Right atrium auricular region (tissue), 2 donors: Measurements from ENCODE around the gene GNG7. TPM values are rescaled to one million over a fixed set of nuclear protein-coding genes. Genes with fewer than 3 reads are reported as not detected.

Experiments
- DNase-seq: peaks from one replicate; pipeline ENCODE4 v3.0.0-alpha.2; 2019; ENCODE audit warnings: low spot score
- H3K27ac ChIP-seq, 2 donors: fragments of 200-600 bp; sonication (generic); 1 replicate in 1 of 2; 2 replicates in 1 of 2; pipeline ENCODE4 v1.5.1; 2016 to 2019
- H3K27me3 ChIP-seq, 2 donors: fragments of 200-600 bp; sonication (generic); one replicate each; pipeline versions ENCODE4 v1.5.1 to v1.6.0; 2017 to 2019
- H3K36me3 ChIP-seq: fragments of 200-600 bp; sonication (generic); one replicate; pipeline ENCODE4 v1.5.1; 2016
- H3K4me1 ChIP-seq, 2 donors: fragments of 200-600 bp; sonication (generic); one replicate each; pipeline versions ENCODE4 v1.5.1 to v1.6.0; 2017 to 2019
- H3K4me3 ChIP-seq, 2 donors: fragments of 200-600 bp; sonication (generic); 1 replicate in 1 of 2; 2 replicates in 1 of 2; pipeline ENCODE4 v1.5.1; 2017 to 2019; ENCODE audit warnings: mild to moderate bottlenecking in 1 of 2, moderate library complexity in 1 of 2
- H3K9me3 ChIP-seq, 2 donors: fragments of 200-600 bp; sonication (generic); one replicate each; pipeline ENCODE4 v1.5.1; 2019
- total RNA-seq, 2 donors: library from RNA; depleted of rRNA; stranded (reverse); fragments of >200 nt; gene quantifications; one replicate each; pipeline ENCODE4 v1.1.0, GENCODE V29; 2016
- TF ChIP-seq, protein P1 (sequence below), 2 donors: fragments of 200-600 bp; sonication (generic); IDR thresholded peaks; one replicate each; pipeline ENCODE4 v1.5.1; 2019; ENCODE audit warnings: antibody characterized with exemption in 2 of 2

The GNG7 gene
- total RNA-seq, 2 donors from 2014 or later = 18.0 to 22.8 TPM

DNA sequence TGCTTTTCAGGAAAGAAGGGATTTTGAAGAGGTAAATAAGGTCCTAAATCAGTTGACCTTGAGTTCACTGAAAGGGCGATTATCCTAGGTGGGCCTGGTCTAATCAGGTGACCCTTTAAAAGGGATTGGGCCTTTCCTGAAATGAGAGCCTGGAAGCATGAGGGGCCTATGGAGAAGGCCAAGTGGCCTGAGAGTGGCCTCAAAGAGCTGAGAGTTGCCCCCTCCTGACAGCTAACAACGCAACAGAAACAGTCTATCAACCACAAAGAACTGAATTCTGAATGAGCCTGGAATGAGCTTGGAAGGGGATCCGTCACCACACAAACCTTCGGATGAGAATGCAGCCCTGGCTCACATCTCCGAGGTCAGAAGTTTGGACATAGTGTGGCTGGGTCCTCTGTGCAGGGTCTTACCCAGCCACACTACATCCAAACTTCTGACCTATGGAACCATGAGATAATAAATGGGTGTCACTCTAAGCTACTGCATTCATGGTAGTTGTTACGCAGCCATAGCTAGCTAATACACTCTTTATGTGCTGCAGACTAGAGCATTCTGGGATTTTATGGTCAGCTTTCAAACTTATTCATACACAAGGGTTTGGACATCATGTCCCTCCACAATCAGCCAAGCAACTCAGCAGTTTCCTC, 72.0 kb downstream of the GNG7 start:
- Histone ChIP-seq H3K4me3 (no peak overlapping the region), H3K27ac (peak overlapping the region; percentile 49 to 80), H3K27me3 (no peaks in the 10 kb centered on the region), H3K36me3 (no peaks in the 10 kb centered on the region), H3K9me3 (peaks cover 6 to 7% of the 10 kb centered on the region in 2 donors), H3K4me1 (peaks cover 0 to 43% of the 10 kb centered on the region in 2 donors)
- no peak for DNase-seq
- TF ChIP-seq, protein P1, sequence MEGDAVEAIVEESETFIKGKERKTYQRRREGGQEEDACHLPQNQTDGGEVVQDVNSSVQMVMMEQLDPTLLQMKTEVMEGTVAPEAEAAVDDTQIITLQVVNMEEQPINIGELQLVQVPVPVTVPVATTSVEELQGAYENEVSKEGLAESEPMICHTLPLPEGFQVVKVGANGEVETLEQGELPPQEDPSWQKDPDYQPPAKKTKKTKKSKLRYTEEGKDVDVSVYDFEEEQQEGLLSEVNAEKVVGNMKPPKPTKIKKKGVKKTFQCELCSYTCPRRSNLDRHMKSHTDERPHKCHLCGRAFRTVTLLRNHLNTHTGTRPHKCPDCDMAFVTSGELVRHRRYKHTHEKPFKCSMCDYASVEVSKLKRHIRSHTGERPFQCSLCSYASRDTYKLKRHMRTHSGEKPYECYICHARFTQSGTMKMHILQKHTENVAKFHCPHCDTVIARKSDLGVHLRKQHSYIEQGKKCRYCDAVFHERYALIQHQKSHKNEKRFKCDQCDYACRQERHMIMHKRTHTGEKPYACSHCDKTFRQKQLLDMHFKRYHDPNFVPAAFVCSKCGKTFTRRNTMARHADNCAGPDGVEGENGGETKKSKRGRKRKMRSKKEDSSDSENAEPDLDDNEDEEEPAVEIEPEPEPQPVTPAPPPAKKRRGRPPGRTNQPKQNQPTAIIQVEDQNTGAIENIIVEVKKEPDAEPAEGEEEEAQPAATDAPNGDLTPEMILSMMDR (IDR thresholded peaks at IDR 0.05) = no peak

DNA sequence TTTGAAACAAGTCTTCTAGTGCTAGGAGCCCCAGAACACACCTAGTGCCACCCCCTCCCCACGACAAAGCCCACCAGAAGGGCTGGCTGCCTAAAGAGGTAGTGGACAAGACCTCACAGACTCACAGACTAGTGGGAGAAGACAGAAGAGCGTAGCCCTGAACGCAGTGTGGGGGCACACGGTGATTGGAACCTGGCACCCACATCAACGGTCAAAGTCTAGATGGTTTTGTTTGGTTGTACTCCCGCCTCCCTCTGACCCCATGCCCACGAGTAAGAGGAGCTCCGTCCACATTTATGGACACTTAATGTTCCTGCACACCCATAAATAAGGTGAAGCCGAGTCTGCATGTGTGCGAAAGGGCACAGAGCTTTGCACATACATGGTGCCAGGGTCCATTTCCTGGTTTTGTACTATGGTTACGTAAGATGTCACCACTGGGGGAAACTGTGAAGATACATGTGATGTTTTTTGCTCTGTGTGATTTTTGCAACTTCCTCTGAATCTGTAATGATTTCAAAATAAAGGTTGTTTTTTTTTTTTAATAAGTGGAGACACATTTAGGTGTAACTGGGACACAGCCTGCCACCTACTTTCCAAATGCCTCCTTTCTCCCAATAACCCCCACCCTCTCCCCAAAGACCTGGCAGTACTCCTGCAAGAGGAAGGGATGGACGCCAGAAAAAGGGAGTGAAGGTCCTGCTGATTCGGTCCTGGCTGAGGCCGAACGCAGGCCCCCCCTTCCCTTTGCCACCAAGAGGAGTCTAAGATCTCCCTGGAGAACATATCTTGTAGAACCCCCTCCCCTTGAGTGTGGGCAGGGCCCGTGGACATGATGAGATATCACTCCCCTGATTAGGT, 72.8 kb downstream of the GNG7 start:
- TF ChIP-seq, protein P1 (IDR thresholded peaks at IDR 0.05) = no peak
- Histone ChIP-seq H3K36me3 (no peaks in the 10 kb centered on the region), H3K9me3 (peaks cover 6 to 7% of the 10 kb centered on the region in 2 donors), H3K4me1 (peaks cover 0 to 43% of the 10 kb centered on the region in 2 donors), H3K4me3 (no peak overlapping the region), H3K27ac (peak overlapping the region; percentile 49 to 80), H3K27me3 (no peaks in the 10 kb centered on the region)
- no peak for DNase-seq

DNA sequence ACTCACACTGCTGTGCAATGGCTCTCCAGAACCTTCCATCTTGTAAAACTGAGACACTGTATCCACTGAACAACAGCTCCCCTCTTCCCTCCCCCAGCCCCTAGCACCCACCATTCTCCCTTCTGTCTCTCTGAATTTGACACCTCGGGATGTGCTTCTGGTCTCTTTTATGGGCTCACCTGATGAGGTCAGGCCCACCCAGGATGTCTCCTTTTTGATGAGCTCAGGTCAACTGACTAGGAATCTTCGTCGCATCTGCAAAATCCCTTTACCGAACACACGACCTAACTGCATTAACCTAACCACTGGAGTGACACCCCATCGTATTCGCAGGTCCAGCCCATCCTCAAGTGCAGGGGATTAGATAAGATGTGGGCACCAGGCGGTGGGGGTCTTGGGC, 73.9 kb downstream of the GNG7 start:
- peaks cover 6 to 7% of the 10 kb centered on the region in 2 donors for H3K9me3 ChIP-seq
- no peaks in the 10 kb centered on the region for H3K27me3 ChIP-seq
- H3K4me3 ChIP-seq = no peak overlapping the region
- H3K4me1 ChIP-seq = peaks cover 0 to 39% of the 10 kb centered on the region in 2 donors
- TF ChIP-seq, protein P1 (IDR thresholded peaks at IDR 0.05) = no peak
- DNase-seq = no peak
- no peaks in the 10 kb centered on the region for H3K36me3 ChIP-seq
- peak overlapping the region; percentile 80 to 92 for H3K27ac ChIP-seq

DNA sequence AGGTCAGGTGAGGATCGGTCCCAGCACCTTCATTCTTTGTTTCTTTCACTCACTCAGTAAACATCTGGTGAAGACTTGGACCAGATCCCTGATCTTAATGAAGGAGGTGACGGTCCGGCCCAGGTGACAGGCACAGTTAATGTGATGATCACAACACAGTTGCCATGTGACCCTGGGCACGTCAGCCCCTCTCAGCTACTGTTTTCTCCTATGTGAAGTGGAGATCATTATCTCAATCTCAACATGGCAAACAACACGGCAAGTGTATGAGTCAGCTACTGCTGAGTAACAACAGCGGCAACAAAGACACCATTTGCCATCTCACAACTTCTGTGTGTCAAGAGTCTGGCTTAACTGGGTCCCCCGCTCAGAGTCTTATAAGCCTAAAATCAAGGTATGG, 74.6 kb downstream of the GNG7 start:
- DNase-seq = no peak
- Histone ChIP-seq H3K4me3 (no peak overlapping the region), H3K36me3 (no peaks in the 10 kb centered on the region), H3K27ac (peak overlapping the region; percentile 80 to 92), H3K27me3 (no peaks in the 10 kb centered on the region), H3K9me3 (peaks cover 6 to 7% of the 10 kb centered on the region in 2 donors), H3K4me1 (peaks cover 0 to 38% of the 10 kb centered on the region in 2 donors)
- TF ChIP-seq, protein P1 (IDR thresholded peaks at IDR 0.05) = no peak

DNA sequence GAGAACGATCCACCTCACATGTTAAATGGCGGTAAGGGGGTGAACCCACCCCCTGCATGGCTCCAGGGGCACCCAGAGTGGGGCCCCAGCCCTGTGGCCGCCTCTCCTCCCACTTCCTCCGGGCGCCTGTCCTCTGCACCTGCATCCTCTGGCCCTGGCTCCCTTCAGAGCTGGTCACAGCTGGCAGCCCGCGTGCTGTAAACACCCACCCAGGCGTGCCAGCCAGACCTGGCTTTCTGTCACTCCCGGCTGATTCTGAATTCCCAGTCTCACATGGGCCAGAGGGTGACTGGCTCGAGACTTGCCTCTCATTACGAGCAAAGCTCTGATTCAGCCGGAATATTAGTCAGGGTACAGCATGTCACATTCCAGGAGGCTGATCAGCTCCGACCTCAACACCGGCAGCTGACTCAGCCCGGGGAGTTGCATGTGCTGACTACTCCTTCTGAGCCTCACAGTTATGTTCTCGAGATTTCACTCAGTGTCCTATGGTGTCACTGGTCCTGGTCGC, 75.1 kb downstream of the GNG7 start:
- Histone ChIP-seq H3K4me3 (no peak overlapping the region), H3K9me3 (peaks cover 6 to 7% of the 10 kb centered on the region in 2 donors), H3K27ac (peak overlapping the region; percentile 80 to 92), H3K36me3 (no peaks in the 10 kb centered on the region), H3K27me3 (no peaks in the 10 kb centered on the region), H3K4me1 (peaks cover 0 to 38% of the 10 kb centered on the region in 2 donors)
- TF ChIP-seq, protein P1 (IDR thresholded peaks at IDR 0.05) = no peak
- peak; percentile 97 for DNase-seq
